Progenitor cell of endocrine pancreas (in vitro differentiated cells): Measurements from ENCODE around the gene SMIM7. TPM values are rescaled to one million over a fixed set of nuclear protein-coding genes. Genes with fewer than 3 reads are reported as not detected.

Source experiments
- DNase-seq: peaks from one replicate; pipeline ENCODE4 v3.0.0; 2021; ENCODE audit warnings: low spot score; ENCODE audit not compliant: unreplicated experiment
- H3K27ac Mint-ChIP-seq: 2 replicates; pipeline ENCODE4 v1.8.0; 2021; ENCODE audit warnings: mild to moderate bottlenecking, moderate library complexity, mixed read lengths
- H3K27me3 Mint-ChIP-seq: 2 replicates; pipeline ENCODE4 v1.8.0; 2021; ENCODE audit warnings: mixed read lengths
- H3K36me3 Mint-ChIP-seq: 2 replicates; pipeline ENCODE4 v1.8.0; 2022; ENCODE audit warnings: mixed read lengths; ENCODE audit not compliant: insufficient read depth
- H3K4me1 Mint-ChIP-seq: 2 replicates; pipeline ENCODE4 v1.8.0; 2021; ENCODE audit warnings: low read depth, mixed read lengths
- H3K4me3 Mint-ChIP-seq: 2 replicates; pipeline ENCODE4 v1.8.0; 2021; ENCODE audit warnings: low read depth, mild to moderate bottlenecking, moderate library complexity, mixed read lengths
- H3K9me3 Mint-ChIP-seq: 2 replicates; pipeline ENCODE4 v1.8.0; 2021; ENCODE audit warnings: low read depth, mixed read lengths
- total RNA-seq: library from RNA; stranded (reverse); gene quantifications from 2 replicates; pipeline ENCODE4 v1.2.1, GENCODE V29; 2021
- TF ChIP-seq, protein P1 (sequence below): fragments of 200-600 bp; sonication (generic); IDR thresholded peaks from one replicate; pipeline ENCODE4 v1.5.0; 2021; ENCODE audit warnings: antibody characterized with exemption, mild to moderate bottlenecking; ENCODE audit not compliant: unreplicated experiment

Gene SMIM7
- total RNA-seq, 1 donor from 2014 or later, result 81.3 TPM

DNA sequence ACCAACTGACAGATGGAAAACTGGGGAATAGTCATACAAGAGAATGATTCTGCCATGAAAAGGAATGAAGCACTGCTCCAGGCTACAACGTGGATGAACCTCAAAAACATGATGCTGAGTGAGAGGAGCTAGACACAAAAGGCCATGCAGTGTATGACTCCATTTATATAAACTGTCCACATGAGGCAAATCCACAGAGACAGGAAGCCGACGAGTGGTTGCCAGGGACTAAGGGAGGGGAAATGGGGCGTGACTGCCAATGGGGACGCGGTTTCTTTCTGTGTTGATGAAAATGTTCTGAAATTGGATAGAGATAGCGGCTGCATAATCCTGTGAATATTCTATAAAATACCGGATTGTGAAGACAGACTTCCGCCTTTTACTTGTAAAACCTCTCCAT, 10.2 kb downstream of the SMIM7 start:
- H3K27ac Mint-ChIP-seq, result no peak overlapping the region
- no peak for DNase-seq
- peaks cover 34% of the 10 kb centered on the region for H3K36me3 Mint-ChIP-seq
- H3K4me3 Mint-ChIP-seq, result no peak overlapping the region
- no peaks in the 10 kb centered on the region for H3K27me3 Mint-ChIP-seq
- H3K4me1 Mint-ChIP-seq, result no peaks in the 10 kb centered on the region
- no peaks in the 10 kb centered on the region for H3K9me3 Mint-ChIP-seq
- TF ChIP-seq, protein P1, sequence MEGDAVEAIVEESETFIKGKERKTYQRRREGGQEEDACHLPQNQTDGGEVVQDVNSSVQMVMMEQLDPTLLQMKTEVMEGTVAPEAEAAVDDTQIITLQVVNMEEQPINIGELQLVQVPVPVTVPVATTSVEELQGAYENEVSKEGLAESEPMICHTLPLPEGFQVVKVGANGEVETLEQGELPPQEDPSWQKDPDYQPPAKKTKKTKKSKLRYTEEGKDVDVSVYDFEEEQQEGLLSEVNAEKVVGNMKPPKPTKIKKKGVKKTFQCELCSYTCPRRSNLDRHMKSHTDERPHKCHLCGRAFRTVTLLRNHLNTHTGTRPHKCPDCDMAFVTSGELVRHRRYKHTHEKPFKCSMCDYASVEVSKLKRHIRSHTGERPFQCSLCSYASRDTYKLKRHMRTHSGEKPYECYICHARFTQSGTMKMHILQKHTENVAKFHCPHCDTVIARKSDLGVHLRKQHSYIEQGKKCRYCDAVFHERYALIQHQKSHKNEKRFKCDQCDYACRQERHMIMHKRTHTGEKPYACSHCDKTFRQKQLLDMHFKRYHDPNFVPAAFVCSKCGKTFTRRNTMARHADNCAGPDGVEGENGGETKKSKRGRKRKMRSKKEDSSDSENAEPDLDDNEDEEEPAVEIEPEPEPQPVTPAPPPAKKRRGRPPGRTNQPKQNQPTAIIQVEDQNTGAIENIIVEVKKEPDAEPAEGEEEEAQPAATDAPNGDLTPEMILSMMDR, result no peak

DNA sequence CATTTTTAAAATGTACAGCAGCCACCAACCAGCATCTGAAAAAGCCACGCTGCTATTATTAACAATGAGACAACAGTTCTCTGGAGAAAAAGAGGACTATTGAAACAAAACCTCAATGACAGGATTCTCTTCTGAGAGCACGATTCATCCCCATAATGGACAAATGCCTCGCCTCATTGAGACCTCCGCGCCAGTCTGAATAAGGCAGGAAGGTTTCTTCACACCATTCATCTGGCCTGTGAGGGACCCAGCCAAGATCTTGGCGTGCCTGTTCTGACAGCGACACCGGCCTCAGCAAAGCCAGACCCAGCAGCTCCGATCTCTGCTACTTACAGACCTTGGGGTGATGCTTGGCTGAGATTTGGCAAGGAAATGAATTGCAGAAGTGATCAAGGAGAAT, 14.8 kb downstream of the SMIM7 start:
- no peak for DNase-seq
- Mint-ChIP-seq H3K36me3 (peaks cover 25% of the 10 kb centered on the region), H3K4me1 (no peaks in the 10 kb centered on the region), H3K4me3 (no peak overlapping the region), H3K9me3 (no peaks in the 10 kb centered on the region), H3K27me3 (no peaks in the 10 kb centered on the region), H3K27ac (no peak overlapping the region)
- TF ChIP-seq, protein P1, result no peak

DNA sequence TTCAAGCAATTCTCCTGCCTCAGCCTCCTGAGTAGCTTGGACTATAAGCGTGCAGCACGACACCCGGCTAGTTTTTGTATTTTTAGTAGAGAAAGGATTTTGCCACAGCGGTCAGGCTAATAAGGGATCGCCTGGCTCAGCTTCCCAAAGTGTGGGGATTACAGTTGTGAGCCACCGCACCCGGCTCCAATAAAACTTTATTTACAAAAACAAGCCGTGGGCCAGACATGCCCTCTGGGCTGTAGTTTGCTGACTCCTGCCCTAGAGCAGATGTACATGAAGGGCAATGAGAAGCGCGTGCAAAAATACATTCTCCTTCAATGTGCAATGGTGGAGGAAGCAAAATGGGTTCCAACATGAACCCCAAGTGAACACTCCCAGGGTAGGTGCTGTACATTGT, 18.2 kb downstream of the SMIM7 start:
- DNase-seq, result no peak
- Mint-ChIP-seq H3K4me3 (no peak overlapping the region), H3K36me3 (peaks cover 20% of the 10 kb centered on the region), H3K9me3 (no peaks in the 10 kb centered on the region), H3K27me3 (no peaks in the 10 kb centered on the region), H3K4me1 (no peaks in the 10 kb centered on the region), H3K27ac (no peak overlapping the region)
- TF ChIP-seq, protein P1, result no peak

DNA sequence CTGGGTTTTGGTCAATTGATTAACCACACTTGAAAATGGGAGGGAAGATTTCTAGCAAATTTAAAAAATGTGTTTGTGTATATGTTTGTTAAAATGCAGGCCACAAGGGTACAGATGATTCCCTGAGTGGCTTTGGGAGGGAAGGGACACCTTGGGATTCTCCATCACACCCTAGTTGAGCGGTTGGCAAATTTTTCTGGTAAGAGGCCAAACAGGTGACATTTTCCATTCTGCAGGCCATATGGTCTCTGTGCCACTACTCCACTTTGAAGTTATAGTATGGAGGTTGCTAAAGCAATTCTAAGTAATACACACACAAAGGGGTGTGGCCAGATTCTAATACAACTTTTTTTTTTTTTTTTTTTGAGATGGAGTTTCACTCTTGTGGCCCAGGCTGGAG, 19.0 kb downstream of the SMIM7 start:
- H3K4me1 Mint-ChIP-seq, result no peaks in the 10 kb centered on the region
- H3K27me3 Mint-ChIP-seq, result no peaks in the 10 kb centered on the region
- DNase-seq, result no peak
- H3K4me3 Mint-ChIP-seq, result no peak overlapping the region
- no peaks in the 10 kb centered on the region for H3K9me3 Mint-ChIP-seq
- H3K36me3 Mint-ChIP-seq, result peaks cover 20% of the 10 kb centered on the region
- H3K27ac Mint-ChIP-seq, result no peak overlapping the region
- TF ChIP-seq, protein P1, result no peak

DNA sequence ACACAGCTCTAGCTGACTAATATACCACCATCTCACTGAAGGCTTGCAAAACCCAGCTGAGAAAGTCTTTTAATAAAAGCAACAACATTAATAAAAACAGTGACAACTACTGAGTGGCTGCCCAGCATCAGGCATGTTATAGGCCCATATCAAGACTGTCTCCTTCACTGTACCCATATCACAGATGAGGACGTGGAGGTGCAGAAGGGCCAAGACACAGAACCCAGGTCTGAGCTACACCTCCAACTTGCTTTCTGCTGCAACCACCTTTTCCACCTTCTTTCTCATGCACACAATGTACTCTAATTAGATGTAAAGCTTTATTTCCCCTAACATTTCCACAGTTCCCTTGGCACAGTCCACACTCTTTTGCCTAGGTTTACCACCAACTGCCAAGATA, 21.3 kb downstream of the SMIM7 start:
- no peak for DNase-seq
- no peak overlapping the region for H3K4me3 Mint-ChIP-seq
- TF ChIP-seq, protein P1, result no peak
- H3K36me3 Mint-ChIP-seq, result peaks cover 11% of the 10 kb centered on the region
- no peaks in the 10 kb centered on the region for H3K4me1 Mint-ChIP-seq
- H3K27me3 Mint-ChIP-seq, result no peaks in the 10 kb centered on the region
- no peaks in the 10 kb centered on the region for H3K9me3 Mint-ChIP-seq
- H3K27ac Mint-ChIP-seq, result no peak overlapping the region
